ENCODE measurements around the gene NOX4. TPM values are rescaled to one million over a fixed set of nuclear protein-coding genes. Genes with fewer than 3 reads are reported as not detected.
"Not testable (repeated sequence)": the region's sequence is repeated elsewhere in the genome, so short reads cannot be mapped to it uniquely, and the experiment has no call there.

Gene NOX4
- total and polyA plus RNA-seq, 2 donors (not counting 3 experiments of a cell fraction or from before 2014, with no cell fraction given): 21.2 to 34.0 TPM

DNA sequence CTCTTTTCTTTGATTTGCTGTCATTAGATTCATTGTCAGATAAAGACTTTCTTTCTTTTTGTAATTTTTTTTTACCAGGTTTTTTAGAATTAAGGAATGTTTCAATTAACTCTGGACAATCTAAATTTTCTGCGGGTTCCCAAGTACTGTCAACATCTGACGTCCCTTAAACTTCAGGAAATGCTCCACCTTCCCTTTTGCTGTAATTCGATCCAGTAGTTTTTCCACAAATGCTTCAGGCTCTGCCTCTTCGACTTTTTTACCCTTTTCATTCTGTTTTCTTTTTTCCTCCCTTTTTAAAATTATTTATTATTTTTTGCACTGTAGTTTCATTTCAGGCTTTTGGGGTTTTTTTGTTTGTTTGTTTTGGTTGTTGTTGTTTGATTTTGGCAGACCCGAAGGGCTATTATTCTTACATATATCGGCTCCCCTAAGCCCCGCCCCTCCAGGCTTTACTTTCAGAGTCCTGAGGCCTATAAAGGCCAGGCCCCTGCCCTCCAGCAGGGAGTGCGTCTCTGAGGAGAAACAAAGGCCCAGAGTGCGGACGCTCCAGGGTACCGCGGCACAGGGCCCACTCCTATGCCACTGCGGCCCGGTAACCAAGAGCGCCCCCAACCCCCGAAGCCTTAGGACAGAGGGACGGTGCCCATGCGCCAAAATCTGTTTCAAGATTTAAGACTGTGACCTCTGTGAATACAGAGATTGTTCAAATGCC, 197.1 kb downstream of the NOX4 start:
- DNase-seq (ENCODE audit: low read depth, low spot score): peak; percentile 54
- POLR2A ChIA-PET: no interaction called here
- peak overlapping the region; percentile 87 for H2AFZ ChIP-seq (ENCODE audit: low read depth, low read length)
- H4K20me1 ChIP-seq (replicated peaks; ENCODE audit: control insufficient read depth, extremely low read depth, insufficient read depth, low read length): no peaks in the 10 kb centered on the region
- dilution Hi-C loops (cut with MboI; ENCODE audit: extremely low pct_ligation_motif_present, low sequenced_read_pairs): no loop called here
- BruUV-seq (replicated peaks): no TSS peak
- no peak overlapping the region for H3K27ac ChIP-seq (ENCODE audit: insufficient read depth, low read depth, low read length)
- no peaks in the 10 kb centered on the region for H3K36me3 ChIP-seq (ENCODE audit: control insufficient read depth in 2 of 2, extremely low read depth in 1 of 2, insufficient read depth in 2 of 2, low read length in 2 of 2)
- H3K79me2 ChIP-seq (ENCODE audit: control insufficient read depth, insufficient read depth, low read length): no peaks in the 10 kb centered on the region
- CTCF ChIA-PET: no interaction called here
- H3K4me2 ChIP-seq (ENCODE audit: insufficient read depth, low read length): peak overlapping the region; percentile 55
- peak overlapping the region; percentile 19 to 39 (median 32) for H3K4me3 ChIP-seq (replicated peaks in 1 of 3; ENCODE audit: insufficient read depth in 1 of 3, low read depth in 1 of 3, low read length in 3 of 3)
- no peaks in the 10 kb centered on the region for H3K27me3 ChIP-seq (ENCODE audit: control insufficient read depth in 2 of 2, insufficient read depth in 2 of 2, low read length in 2 of 2)
- no peaks in the 10 kb centered on the region for H3K9me1 ChIP-seq (replicated peaks; ENCODE audit: control insufficient read depth, extremely low read depth, insufficient read depth, low read length)
- H3K9ac ChIP-seq (replicated peaks; ENCODE audit: extremely low read depth, insufficient read depth, low read length): peak overlapping the region; percentile 23
- H3K9me3 ChIP-seq (replicated peaks; ENCODE audit: control insufficient read depth, insufficient read depth, low read length): no peaks in the 10 kb centered on the region
- intact Hi-C loops (cut with micrococcal nuclease): no loop called here
- no peak for FAIRE-seq
- no peaks in the 10 kb centered on the region for H3K4me1 ChIP-seq (ENCODE audit: control insufficient read depth, extremely low read depth, insufficient read depth, low read length)
- TF ChIP-seq GATA2 (IDR thresholded peaks at IDR 0.05; ENCODE audit: insufficient read depth, insufficient read length, low read depth, low read length): no peak
- no peak for TF ChIP-seq POLR2AphosphoS5 (IDR thresholded peaks at IDR 0.05; ENCODE audit: insufficient read depth, low read depth, low read length)
- TF ChIP-seq, protein P1, sequence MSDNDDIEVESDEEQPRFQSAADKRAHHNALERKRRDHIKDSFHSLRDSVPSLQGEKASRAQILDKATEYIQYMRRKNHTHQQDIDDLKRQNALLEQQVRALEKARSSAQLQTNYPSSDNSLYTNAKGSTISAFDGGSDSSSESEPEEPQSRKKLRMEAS (IDR thresholded peaks at IDR 0.05; ENCODE audit: insufficient read depth, insufficient read length): no peak
- TF ChIP-seq POLR2A (IDR thresholded peaks at IDR 0.05; ENCODE audit: low read depth, low read length): no peak
- no peak for TF ChIP-seq MYC (IDR thresholded peaks at IDR 0.05; ENCODE audit: low read depth, low read length)
- TF ChIP-seq FOS (IDR thresholded peaks at IDR 0.05; ENCODE audit: borderline replicate concordance, insufficient read depth, low read length): no peak
- TF ChIP-seq, protein P2, sequence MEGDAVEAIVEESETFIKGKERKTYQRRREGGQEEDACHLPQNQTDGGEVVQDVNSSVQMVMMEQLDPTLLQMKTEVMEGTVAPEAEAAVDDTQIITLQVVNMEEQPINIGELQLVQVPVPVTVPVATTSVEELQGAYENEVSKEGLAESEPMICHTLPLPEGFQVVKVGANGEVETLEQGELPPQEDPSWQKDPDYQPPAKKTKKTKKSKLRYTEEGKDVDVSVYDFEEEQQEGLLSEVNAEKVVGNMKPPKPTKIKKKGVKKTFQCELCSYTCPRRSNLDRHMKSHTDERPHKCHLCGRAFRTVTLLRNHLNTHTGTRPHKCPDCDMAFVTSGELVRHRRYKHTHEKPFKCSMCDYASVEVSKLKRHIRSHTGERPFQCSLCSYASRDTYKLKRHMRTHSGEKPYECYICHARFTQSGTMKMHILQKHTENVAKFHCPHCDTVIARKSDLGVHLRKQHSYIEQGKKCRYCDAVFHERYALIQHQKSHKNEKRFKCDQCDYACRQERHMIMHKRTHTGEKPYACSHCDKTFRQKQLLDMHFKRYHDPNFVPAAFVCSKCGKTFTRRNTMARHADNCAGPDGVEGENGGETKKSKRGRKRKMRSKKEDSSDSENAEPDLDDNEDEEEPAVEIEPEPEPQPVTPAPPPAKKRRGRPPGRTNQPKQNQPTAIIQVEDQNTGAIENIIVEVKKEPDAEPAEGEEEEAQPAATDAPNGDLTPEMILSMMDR (IDR thresholded peaks at IDR 0.05; ENCODE audit: extremely low read depth in 1 of 2, insufficient read depth in 1 of 2, low read depth in 1 of 2, low read length in 2 of 2): no peak
- no peak for TF ChIP-seq EZH2 (IDR thresholded peaks at IDR 0.05; ENCODE audit: borderline replicate concordance, low read depth, low read length, severe bottlenecking)
- TF ChIP-seq JUN (IDR thresholded peaks at IDR 0.05; ENCODE audit: borderline replicate concordance, insufficient read depth, insufficient read length, low read depth): no peak

DNA sequence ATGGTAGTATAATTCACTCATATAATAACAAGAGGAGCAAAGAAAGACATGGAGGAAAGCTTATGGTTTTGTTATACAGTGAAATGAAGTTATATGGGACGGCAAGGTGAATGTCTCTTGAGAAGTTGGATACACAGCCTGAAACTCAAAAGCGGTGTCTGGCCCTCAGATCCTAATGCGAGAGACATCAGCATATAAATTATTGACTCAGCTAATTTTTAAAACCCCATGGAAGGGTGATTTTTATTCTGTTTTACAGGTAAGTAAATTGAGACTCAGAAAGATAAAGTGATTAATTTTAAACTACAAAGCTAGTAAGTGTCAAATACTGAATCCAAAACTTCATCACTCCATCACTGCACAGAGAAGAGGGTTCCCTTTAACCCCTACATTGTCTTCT, 203.2 kb downstream of the NOX4 start:
- BruUV-seq (replicated peaks); H3K27me3 ChIP-seq (ENCODE audit: control insufficient read depth in 2 of 2, insufficient read depth in 2 of 2, low read length in 2 of 2); H3K9me3 ChIP-seq (replicated peaks; ENCODE audit: control insufficient read depth, insufficient read depth, low read length); POLR2A ChIA-PET; H4K20me1 ChIP-seq (replicated peaks; ENCODE audit: control insufficient read depth, extremely low read depth, insufficient read depth, low read length); H3K9ac ChIP-seq (replicated peaks; ENCODE audit: extremely low read depth, insufficient read depth, low read length); intact Hi-C loops (cut with micrococcal nuclease); H3K4me3 ChIP-seq (replicated peaks in 1 of 3; ENCODE audit: insufficient read depth in 1 of 3, low read depth in 1 of 3, low read length in 3 of 3); H3K79me2 ChIP-seq (ENCODE audit: control insufficient read depth, insufficient read depth, low read length); CTCF ChIA-PET; H2AFZ ChIP-seq (ENCODE audit: low read depth, low read length); dilution Hi-C loops (cut with MboI; ENCODE audit: extremely low pct_ligation_motif_present, low sequenced_read_pairs); DNase-seq (ENCODE audit: low read depth, low spot score); H3K4me1 ChIP-seq (ENCODE audit: control insufficient read depth, extremely low read depth, insufficient read depth, low read length); H3K36me3 ChIP-seq (ENCODE audit: control insufficient read depth in 2 of 2, extremely low read depth in 1 of 2, insufficient read depth in 2 of 2, low read length in 2 of 2); H3K9me1 ChIP-seq (replicated peaks; ENCODE audit: control insufficient read depth, extremely low read depth, insufficient read depth, low read length); H3K4me2 ChIP-seq (ENCODE audit: insufficient read depth, low read length); H3K27ac ChIP-seq (ENCODE audit: insufficient read depth, low read depth, low read length); FAIRE-seq: not testable (repeated sequence)

DNA sequence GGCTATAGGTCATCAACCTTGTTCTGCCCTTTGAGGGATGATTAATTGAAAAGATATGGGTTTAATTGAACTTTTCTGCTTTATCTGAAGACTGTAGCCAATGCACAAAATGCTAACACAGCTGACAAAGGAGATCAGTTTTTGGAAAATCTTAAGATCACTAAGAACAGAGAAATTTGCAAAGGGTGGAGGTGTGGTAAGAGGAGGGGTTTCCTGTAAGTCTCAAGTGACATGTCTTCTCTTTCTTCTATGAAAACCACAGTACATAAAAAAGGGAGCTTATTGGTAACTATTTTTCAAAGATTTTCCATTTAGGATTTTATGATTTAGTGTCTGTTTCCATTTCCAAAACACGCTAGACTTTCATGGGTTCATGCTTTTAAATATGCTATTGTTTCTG, 204.6 kb downstream of the NOX4 start:
- H4K20me1 ChIP-seq (replicated peaks; ENCODE audit: control insufficient read depth, extremely low read depth, insufficient read depth, low read length); H3K4me1 ChIP-seq (ENCODE audit: control insufficient read depth, extremely low read depth, insufficient read depth, low read length); H3K27ac ChIP-seq (ENCODE audit: insufficient read depth, low read depth, low read length); H3K9me1 ChIP-seq (replicated peaks; ENCODE audit: control insufficient read depth, extremely low read depth, insufficient read depth, low read length); H3K27me3 ChIP-seq (ENCODE audit: control insufficient read depth in 2 of 2, insufficient read depth in 2 of 2, low read length in 2 of 2); FAIRE-seq; H3K4me3 ChIP-seq (replicated peaks in 1 of 3; ENCODE audit: insufficient read depth in 1 of 3, low read depth in 1 of 3, low read length in 3 of 3); H3K9ac ChIP-seq (replicated peaks; ENCODE audit: extremely low read depth, insufficient read depth, low read length); dilution Hi-C loops (cut with MboI; ENCODE audit: extremely low pct_ligation_motif_present, low sequenced_read_pairs); intact Hi-C loops (cut with micrococcal nuclease); H2AFZ ChIP-seq (ENCODE audit: low read depth, low read length); H3K36me3 ChIP-seq (ENCODE audit: control insufficient read depth in 2 of 2, extremely low read depth in 1 of 2, insufficient read depth in 2 of 2, low read length in 2 of 2); BruUV-seq (replicated peaks); H3K9me3 ChIP-seq (replicated peaks; ENCODE audit: control insufficient read depth, insufficient read depth, low read length); H3K79me2 ChIP-seq (ENCODE audit: control insufficient read depth, insufficient read depth, low read length); H3K4me2 ChIP-seq (ENCODE audit: insufficient read depth, low read length); CTCF ChIA-PET; POLR2A ChIA-PET; DNase-seq (ENCODE audit: low read depth, low spot score): not testable (repeated sequence)
